Activated CD8-positive, alpha-beta memory T cell treated with anti-CD3 and anti-CD28 coated beads for 4 hours (primary cell): ENCODE data around the gene PHACTR1.
"Not testable (repeated sequence)": the region's sequence is repeated elsewhere in the genome, so short reads cannot be mapped to it uniquely, and the experiment has no call there.

Experiments
- DNase-seq, 2 donors: peaks; one replicate each; pipeline ENCODE4 v3.0.0-alpha.2; 2020; ENCODE audit warnings: low read depth in 2 of 2

Gene PHACTR1

GRCh38 chr6:12716298-12716916 is at the start of gene PHACTR1:
TSS of gene PHACTR1 (plus strand) at chr6:12716767.
- no peak for DNase-seq

GRCh38 chr6:12666886-12667285 is 49.7 kb upstream of the PHACTR1 start:
- DNase-seq: no peak

- no peak for DNase-seq
Observed at GRCh38 chr6:12675931-12676330, 40.6 kb upstream of the PHACTR1 start.

- DNase-seq: no peak
Observed at GRCh38 chr6:12679341-12679740, 37.2 kb upstream of the PHACTR1 start.

GRCh38 chr6:12693122-12693521 is 23.4 kb upstream of the PHACTR1 start:
- DNase-seq: no peak

GRCh38 chr6:12698298-12698697 is 18.3 kb upstream of the PHACTR1 start:
- DNase-seq: no peak

GRCh38 chr6:12704946-12705345 is 11.6 kb upstream of the PHACTR1 start:
- DNase-seq: no peak

- DNase-seq: no peak
Observed at GRCh38 chr6:12709116-12709515, 7.5 kb upstream of the PHACTR1 start.

- DNase-seq: no peak
Observed at GRCh38 chr6:12709556-12710232, 6.9 kb upstream of the PHACTR1 start.

GRCh38 chr6:12710921-12711320 is 5.6 kb upstream of the PHACTR1 start:
- no peak for DNase-seq

GRCh38 chr6:12714022-12714421 is 2.5 kb upstream of the PHACTR1 start:
- no peak for DNase-seq

- no peak for DNase-seq
Observed at GRCh38 chr6:12715437-12715836, 1.1 kb upstream of the PHACTR1 start.

- DNase-seq: no peak
Observed at GRCh38 chr6:12717356-12717755, 789 bp downstream of the PHACTR1 start.

- DNase-seq: no peak
Observed at GRCh38 chr6:12718015-12718414, 1.4 kb downstream of the PHACTR1 start.

- DNase-seq: no peak
Observed at GRCh38 chr6:12719017-12719416, 2.5 kb downstream of the PHACTR1 start.

GRCh38 chr6:12720310-12720709 is 3.7 kb downstream of the PHACTR1 start:
- DNase-seq: no peak

GRCh38 chr6:12725263-12725662 is 8.7 kb downstream of the PHACTR1 start:
- no peak for DNase-seq

GRCh38 chr6:12729467-12729866 is 12.9 kb downstream of the PHACTR1 start:
- DNase-seq: no peak

GRCh38 chr6:12730809-12731208 is 14.2 kb downstream of the PHACTR1 start:
- DNase-seq: not testable (repeated sequence)

GRCh38 chr6:12733876-12734275 is 17.3 kb downstream of the PHACTR1 start:
- no peak for DNase-seq

GRCh38 chr6:12735786-12736185 is 19.2 kb downstream of the PHACTR1 start:
- DNase-seq: no peak

- no peak for DNase-seq
Observed at GRCh38 chr6:12748411-12748810, 31.8 kb downstream of the PHACTR1 start.

- no peak for DNase-seq
Observed at GRCh38 chr6:12748815-12749521, 32.4 kb downstream of the PHACTR1 start.
